ENCODE data around the gene CAPSL.

The CAPSL gene

GRCh38 chr5:35869685-35870277 lies 68.6 kb downstream of the CAPSL start:
- DNase-seq (ENCODE audit: low read depth, low spot score) = no peak
- no peak for TF ChIP-seq CTCF (IDR thresholded peaks at IDR 0.05; ENCODE audit: low read depth, low read length)
- no peak overlapping the region for H3K4me3 ChIP-seq (ENCODE audit: low read depth, low read length)
- in situ Hi-C loops (cut with HindIII; ENCODE audit: low sequenced_read_pairs) = no loop called here

GRCh38 chr5:35867998-35868397 lies 70.4 kb downstream of the CAPSL start:
- in situ Hi-C loops (cut with HindIII; ENCODE audit: low sequenced_read_pairs) = no loop called here
- no peak for TF ChIP-seq CTCF (IDR thresholded peaks at IDR 0.05; ENCODE audit: low read depth, low read length)
- no peak overlapping the region for H3K4me3 ChIP-seq (ENCODE audit: low read depth, low read length)
- DNase-seq (ENCODE audit: low read depth, low spot score) = no peak

GRCh38 chr5:35863159-35863558 lies 75.3 kb downstream of the CAPSL start:
- in situ Hi-C loops (cut with HindIII; ENCODE audit: low sequenced_read_pairs) = no loop called here
- TF ChIP-seq CTCF (IDR thresholded peaks at IDR 0.05; ENCODE audit: low read depth, low read length) = no peak
- H3K4me3 ChIP-seq (ENCODE audit: low read depth, low read length) = no peak overlapping the region
- DNase-seq (ENCODE audit: low read depth, low spot score) = no peak

- DNase-seq (ENCODE audit: low read depth, low spot score) = no peak
- H3K4me3 ChIP-seq (ENCODE audit: low read depth, low read length) = no peak overlapping the region
- no peak for TF ChIP-seq CTCF (IDR thresholded peaks at IDR 0.05; ENCODE audit: low read depth, low read length)
- in situ Hi-C loops (cut with HindIII; ENCODE audit: low sequenced_read_pairs) = no loop called here
Observed at GRCh38 chr5:35862126-35862525, 76.3 kb downstream of the CAPSL start.

- DNase-seq (ENCODE audit: low read depth, low spot score) = no peak
- H3K4me3 ChIP-seq (ENCODE audit: low read depth, low read length) = no peak overlapping the region
- in situ Hi-C loops (cut with HindIII; ENCODE audit: low sequenced_read_pairs) = no loop called here
- TF ChIP-seq CTCF (IDR thresholded peaks at IDR 0.05; ENCODE audit: low read depth, low read length) = no peak
Observed at GRCh38 chr5:35861718-35862117, 76.7 kb downstream of the CAPSL start.

- no peak for TF ChIP-seq CTCF (IDR thresholded peaks at IDR 0.05; ENCODE audit: low read depth, low read length)
- no peak for DNase-seq (ENCODE audit: low read depth, low spot score)
- no peak overlapping the region for H3K4me3 ChIP-seq (ENCODE audit: low read depth, low read length)
- in situ Hi-C loops (cut with HindIII; ENCODE audit: low sequenced_read_pairs) = no loop called here
Observed at GRCh38 chr5:35860686-35861085, 77.7 kb downstream of the CAPSL start.
